ENCODE data around the gene CBLB. TPM values are rescaled to one million over a fixed set of nuclear protein-coding genes. Genes with fewer than 3 reads are reported as not detected.

CBLB gene
- polyA plus RNA-seq, 2 of the 4 experiments (the other 2 are of a cell fraction): 6.8 to 16.2 TPM

GRCh38 chr3:105869531-105869833, 670 bp upstream of the CBLB start:
- ChIA-PET CTCF (interaction anchor here (0.9 to 1.2 kb wide), 2 partner anchors 11 to 559 kb away, joined by 4 read pairs; no protein-coding TSS in a partner anchor), POLR2A (interaction anchor here (0.7 to 1.7 kb wide), 3 partner anchors 13 to 476 kb away, joined by 5 to 8 read pairs (median 5); no protein-coding TSS in a partner anchor)
- H3K9me3 ChIP-seq: no peaks in the 10 kb centered on the region
- H3K4me2 ChIP-seq: peak overlapping the region; percentile 84
- H3K27ac ChIP-seq: peak overlapping the region; percentile 76 to 91
- DNase-seq (ENCODE audit: low read depth in 1 of 2, low spot score in 1 of 2) (no peak), ATAC-seq (no peak), FAIRE-seq (no peak)
- TF ChIP-seq, protein P1, sequence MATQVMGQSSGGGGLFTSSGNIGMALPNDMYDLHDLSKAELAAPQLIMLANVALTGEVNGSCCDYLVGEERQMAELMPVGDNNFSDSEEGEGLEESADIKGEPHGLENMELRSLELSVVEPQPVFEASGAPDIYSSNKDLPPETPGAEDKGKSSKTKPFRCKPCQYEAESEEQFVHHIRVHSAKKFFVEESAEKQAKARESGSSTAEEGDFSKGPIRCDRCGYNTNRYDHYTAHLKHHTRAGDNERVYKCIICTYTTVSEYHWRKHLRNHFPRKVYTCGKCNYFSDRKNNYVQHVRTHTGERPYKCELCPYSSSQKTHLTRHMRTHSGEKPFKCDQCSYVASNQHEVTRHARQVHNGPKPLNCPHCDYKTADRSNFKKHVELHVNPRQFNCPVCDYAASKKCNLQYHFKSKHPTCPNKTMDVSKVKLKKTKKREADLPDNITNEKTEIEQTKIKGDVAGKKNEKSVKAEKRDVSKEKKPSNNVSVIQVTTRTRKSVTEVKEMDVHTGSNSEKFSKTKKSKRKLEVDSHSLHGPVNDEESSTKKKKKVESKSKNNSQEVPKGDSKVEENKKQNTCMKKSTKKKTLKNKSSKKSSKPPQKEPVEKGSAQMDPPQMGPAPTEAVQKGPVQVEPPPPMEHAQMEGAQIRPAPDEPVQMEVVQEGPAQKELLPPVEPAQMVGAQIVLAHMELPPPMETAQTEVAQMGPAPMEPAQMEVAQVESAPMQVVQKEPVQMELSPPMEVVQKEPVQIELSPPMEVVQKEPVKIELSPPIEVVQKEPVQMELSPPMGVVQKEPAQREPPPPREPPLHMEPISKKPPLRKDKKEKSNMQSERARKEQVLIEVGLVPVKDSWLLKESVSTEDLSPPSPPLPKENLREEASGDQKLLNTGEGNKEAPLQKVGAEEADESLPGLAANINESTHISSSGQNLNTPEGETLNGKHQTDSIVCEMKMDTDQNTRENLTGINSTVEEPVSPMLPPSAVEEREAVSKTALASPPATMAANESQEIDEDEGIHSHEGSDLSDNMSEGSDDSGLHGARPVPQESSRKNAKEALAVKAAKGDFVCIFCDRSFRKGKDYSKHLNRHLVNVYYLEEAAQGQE (IDR thresholded peaks at IDR 0.05): peak; percentile 50
- TF ChIP-seq SREBF2 (IDR thresholded peaks at IDR 0.05): no peak
- TF ChIP-seq HDAC2 (IDR thresholded peaks at IDR 0.05): no peak
- WGBS (ENCODE audit: missing lambda C conversion rate): 2% methylated on average over 3 of the region's 3 CpGs
- H3K4me1 ChIP-seq: peaks cover 35% of the 10 kb centered on the region; the same call in 2 of the 3 replicates
- peak overlapping the region; percentile 79 for H3K4me3 ChIP-seq

DNA sequence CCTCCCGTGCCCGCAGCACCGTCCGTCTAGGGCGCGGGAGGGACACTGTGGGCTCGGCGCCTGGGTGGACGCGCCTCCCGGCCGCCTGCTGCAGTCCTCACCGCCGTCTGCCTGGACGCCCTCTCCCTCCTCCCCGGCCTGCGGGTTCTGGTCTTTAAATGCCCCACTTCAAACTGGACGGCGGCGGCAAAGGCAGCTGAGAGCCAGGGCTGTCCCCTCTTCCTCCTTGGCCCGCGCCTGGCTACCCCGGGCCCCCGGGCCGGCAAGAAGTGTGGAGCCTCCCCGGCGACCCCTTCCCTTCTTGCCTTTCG, 426 bp downstream of the CBLB start:
- peak overlapping the region; percentile 76 to 91 for H3K27ac ChIP-seq
- no peak for FAIRE-seq
- CTCF ChIA-PET: interaction anchor here (1.2 kb wide), 2 partner anchors 15 to 560 kb away, joined by 3 to 4 read pairs; no protein-coding TSS in a partner anchor

DNA sequence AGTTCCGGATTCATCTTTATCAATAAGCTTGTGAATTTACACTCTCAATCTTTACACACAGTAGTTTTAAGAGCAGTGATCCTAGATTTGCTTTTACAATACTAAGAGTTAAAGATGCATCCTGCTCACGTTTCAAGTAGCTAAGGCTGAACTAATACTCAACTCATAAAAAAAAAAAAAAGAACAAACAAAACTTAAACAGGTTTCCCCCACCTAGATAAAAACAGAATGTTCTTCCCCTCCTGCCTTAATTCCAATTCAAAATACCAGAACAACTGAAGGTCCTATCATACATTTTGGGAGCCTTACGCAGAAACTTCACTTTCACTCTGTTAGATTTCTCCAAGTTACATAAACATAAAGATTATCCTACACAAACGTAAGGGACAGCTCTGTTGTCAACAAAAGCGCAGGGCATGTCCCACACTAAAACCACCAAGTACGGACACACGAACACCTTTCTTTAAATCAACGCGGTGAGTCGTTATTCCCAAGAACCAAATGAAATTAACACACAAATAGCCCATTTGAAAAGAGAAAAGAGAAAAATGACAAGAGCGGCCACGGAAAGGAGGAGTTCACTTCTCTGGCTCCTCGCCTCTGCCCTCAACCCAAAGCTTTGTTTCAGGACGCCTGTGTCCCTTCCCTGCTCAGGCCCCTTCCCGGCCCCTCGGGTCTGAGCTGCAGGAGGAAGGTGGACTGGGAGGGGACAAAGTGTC, 941 bp downstream of the CBLB start:
- DNase-seq (ENCODE audit: low read depth in 1 of 2, low spot score in 1 of 2): no peak
- ChIA-PET CTCF (interaction anchor here (0.6 to 1.2 kb wide), 3 partner anchors 15 to 223 kb away, joined by 3 read pairs; no protein-coding TSS in a partner anchor), POLR2A (interaction anchor here (1.3 kb wide), 1 partner anchor 14 kb away, joined by 3 read pairs; no protein-coding TSS in a partner anchor)
- H3K9me3 ChIP-seq: no peaks in the 10 kb centered on the region
- 10% methylated on average over 16 of the region's 16 CpGs for WGBS (ENCODE audit: missing lambda C conversion rate)
- ATAC-seq: no peak
- no peak for FAIRE-seq
- H3K4me3 ChIP-seq: peak overlapping the region; percentile 79
- H3K4me2 ChIP-seq: peak overlapping the region; percentile 71
- peak overlapping the region; percentile 76 to 91 for H3K27ac ChIP-seq
- no peak for TF ChIP-seq EP300 (IDR thresholded peaks at IDR 0.05)
- no peak for TF ChIP-seq HOXB13 (CRISPR knock-in tag; IDR thresholded peaks at IDR 0.05; ENCODE audit: low read depth)
- no peak for TF ChIP-seq NFE2L2 (conservative IDR thresholded peaks at IDR 0.05; ENCODE audit: low read length)
- peaks cover 35% of the 10 kb centered on the region; the same call in 2 of the 3 replicates for H3K4me1 ChIP-seq

More for the DNA sequence above, 426 bp downstream of the CBLB start:
- DNase-seq (ENCODE audit: low read depth in 1 of 2, low spot score in 1 of 2) (peak; percentile 33 to 37), ATAC-seq (peak; percentile 63 to 66)
- H3K9me3 ChIP-seq: no peaks in the 10 kb centered on the region
- POLR2A ChIA-PET: interaction anchor here (1.3 kb wide), 1 partner anchor 14 kb away, joined by 3 read pairs; no protein-coding TSS in a partner anchor
- H3K4me1 ChIP-seq: peaks cover 35% of the 10 kb centered on the region; the same call in 2 of the 3 replicates
- peak overlapping the region; percentile 79 for H3K4me3 ChIP-seq
- TF ChIP-seq, protein P2, sequence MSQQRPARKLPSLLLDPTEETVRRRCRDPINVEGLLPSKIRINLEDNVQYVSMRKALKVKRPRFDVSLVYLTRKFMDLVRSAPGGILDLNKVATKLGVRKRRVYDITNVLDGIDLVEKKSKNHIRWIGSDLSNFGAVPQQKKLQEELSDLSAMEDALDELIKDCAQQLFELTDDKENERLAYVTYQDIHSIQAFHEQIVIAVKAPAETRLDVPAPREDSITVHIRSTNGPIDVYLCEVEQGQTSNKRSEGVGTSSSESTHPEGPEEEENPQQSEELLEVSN (IDR thresholded peaks at IDR 0.05; ENCODE audit: borderline replicate concordance, low read depth): no peak
- TF ChIP-seq RAD21 (conservative IDR thresholded peaks at IDR 0.05 in 1 of 2, IDR thresholded peaks at IDR 0.05 in 1 of 2) (peak in 1 of 2 experiments; percentile 10; a peak in 1 of 5 replicates), KDM1A (IDR thresholded peaks at IDR 0.05; ENCODE audit: low read depth) (peak; percentile 31; the same call in 1 of the 2 replicates)
- H3K4me2 ChIP-seq: peak overlapping the region; percentile 71
- WGBS (ENCODE audit: missing lambda C conversion rate): 0% methylated on average over 13 of the region's 28 CpGs

- ChIA-PET POLR2A (interaction anchor here (1.3 kb wide), 1 partner anchor 15 kb away, joined by 3 read pairs; no protein-coding TSS in a partner anchor), CTCF (interaction anchor here (0.6 to 1.2 kb wide), 3 partner anchors 16 to 224 kb away, joined by 3 read pairs; no protein-coding TSS in a partner anchor)
- no peak for DNase-seq (ENCODE audit: low read depth in 1 of 2, low spot score in 1 of 2)
- H3K4me1 ChIP-seq: peaks cover 35% of the 10 kb centered on the region; the same call in 2 of the 3 replicates
- H3K9me3 ChIP-seq: no peaks in the 10 kb centered on the region
- H3K4me2 ChIP-seq: peak overlapping the region; percentile 71
- WGBS (ENCODE audit: missing lambda C conversion rate): 86% methylated on average over 9 of the region's 9 CpGs
- peak overlapping the region; percentile 79 for H3K4me3 ChIP-seq
- FAIRE-seq: no peak
- H3K27ac ChIP-seq: peak overlapping the region in 1 of 2 experiments; percentile 5; a peak in 1 of 6 replicates
- ATAC-seq: no peak
- no peak for TF ChIP-seq HES2 (IDR thresholded peaks at IDR 0.05)
- TF ChIP-seq FOSL2 (IDR thresholded peaks at IDR 0.05): no peak
- TF ChIP-seq FOSL2 (CRISPR knock-in tag; IDR thresholded peaks at IDR 0.05): no peak
- TF ChIP-seq HDAC2 (IDR thresholded peaks at IDR 0.05): no peak
- no peak for TF ChIP-seq KDM1A (IDR thresholded peaks at IDR 0.05; ENCODE audit: low read depth)
- no peak for TF ChIP-seq BHLHE40 (IDR thresholded peaks at IDR 0.05; ENCODE audit: low read depth, low read length)
- TF ChIP-seq CHD2 (IDR thresholded peaks at IDR 0.05; ENCODE audit: low read length, partially characterized antibody): no peak
- no peak for TF ChIP-seq HOXB13 (CRISPR knock-in tag; IDR thresholded peaks at IDR 0.05; ENCODE audit: low read depth)
- TF ChIP-seq NFE2L2 (conservative IDR thresholded peaks at IDR 0.05; ENCODE audit: low read length): no peak
- TF ChIP-seq MYC (IDR thresholded peaks at IDR 0.05; ENCODE audit: borderline replicate concordance, low read length): no peak
- TF ChIP-seq ZFP36 (IDR thresholded peaks at IDR 0.05; ENCODE audit: borderline replicate concordance, partially characterized antibody): no peak
- TF ChIP-seq RFX5 (IDR thresholded peaks at IDR 0.05): no peak
- no peak for TF ChIP-seq HMGXB4 (CRISPR knock-in tag; IDR thresholded peaks at IDR 0.05; ENCODE audit: borderline replicate concordance)
- no peak for TF ChIP-seq POLR2A (IDR thresholded peaks at IDR 0.05; ENCODE audit: low read length)
These were observed 1.9 kb downstream of the CBLB start for GRCh38 chr3:105866656-105867653.

Data from A549 (cell line).